ENCODE data around the gene REN. TPM values are rescaled to one million over a fixed set of nuclear protein-coding genes. Genes with fewer than 3 reads are reported as not detected.
A peak's percentile ranks its signal among the peaks of the same experiment; 100 is the strongest.

Gene REN
- total and polyA plus RNA-seq, 2 of the 13 experiments (the other 11 are each of a cell fraction or from before 2014, with no cell fraction given), result not detected

- no peak for TF ChIP-seq ZBTB1 (CRISPR knock-in tag; IDR thresholded peaks at IDR 0.05; ENCODE audit: borderline replicate concordance)
- 0 out of 2 replicates have a peak, but pooled peaks have one; percentile 19 for TF ChIP-seq JUND (CRISPR knock-in tag; IDR thresholded peaks at IDR 0.05)
- TF ChIP-seq DDIT3 (CRISPR knock-in tag; IDR thresholded peaks at IDR 0.05), result no peak
- no peak for TF ChIP-seq HOMEZ (CRISPR knock-in tag; IDR thresholded peaks at IDR 0.05; ENCODE audit: low read depth)
- no peak for TF ChIP-seq ZNF674 (CRISPR knock-in tag; IDR thresholded peaks at IDR 0.05; ENCODE audit: low read depth)
- TF ChIP-seq ZNF33A (CRISPR knock-in tag; IDR thresholded peaks at IDR 0.05; ENCODE audit: borderline replicate concordance), result no peak
- no peak for TF ChIP-seq DR1 (CRISPR knock-in tag; IDR thresholded peaks at IDR 0.05)
- TF ChIP-seq SAP130 (CRISPR knock-in tag; IDR thresholded peaks at IDR 0.05; ENCODE audit: low read depth), result peak; percentile 38
- peak; percentile 34; the same call in 1 of the 2 replicates for TF ChIP-seq NR2F6 (IDR thresholded peaks at IDR 0.05)
- no peak for TF ChIP-seq NR2F6 (CRISPR knock-in tag; IDR thresholded peaks at IDR 0.05)
- TF ChIP-seq EP300 (IDR thresholded peaks at IDR 0.05; ENCODE audit: low read depth in 2 of 2, low read length in 2 of 2), result peak in 1 of 2 experiments; percentile 63; a peak in 1 of 4 replicates
- 0 out of 2 replicates have a peak, but pooled peaks have one; percentile 45 for TF ChIP-seq EP300 (CRISPR knock-in tag; IDR thresholded peaks at IDR 0.05; ENCODE audit: borderline replicate concordance)
- TF ChIP-seq ZMYM4 (CRISPR knock-in tag; IDR thresholded peaks at IDR 0.05), result 0 out of 2 replicates have a peak, but pooled peaks have one; percentile 24
- TF ChIP-seq KDM6A (CRISPR knock-in tag; IDR thresholded peaks at IDR 0.05; ENCODE audit: low read depth), result peak; percentile 56; the same call in 1 of the 2 replicates
- peak; percentile 48 for TF ChIP-seq YY1 (IDR thresholded peaks at IDR 0.05; ENCODE audit: insufficient read depth, insufficient replicate concordance, low read depth, low read length)
- TF ChIP-seq LRRFIP1 (CRISPR knock-in tag; conservative IDR thresholded peaks at IDR 0.05), result no peak
- no peak for TF ChIP-seq SOX13 (IDR thresholded peaks at IDR 0.05)
- no peak for TF ChIP-seq SOX13 (CRISPR knock-in tag; conservative IDR thresholded peaks at IDR 0.05 in 1 of 2, IDR thresholded peaks at IDR 0.05 in 1 of 2)
Observed at GRCh38 chr1:204142032-204142974, 23.8 kb downstream of the REN start (continued).

Data from HepG2 (cell line).